SK-N-SH (cell line): ENCODE results near the gene DNAH9.

ENCODE experiments used
- CTCF ChIP-seq: fragments of 200-600 bp; sonication (generic); IDR thresholded peaks from 2 replicates; pipeline ENCODE4 v1.6.1; 2017; ENCODE audit warnings: antibody characterized with exemption, mild to moderate bottlenecking, moderate library complexity
- EP300 ChIP-seq, 2 experiments: IDR thresholded peaks; 2 replicates each; pipeline versions ENCODE4 v1.4.0 to v1.6.1; 2012; ENCODE audit warnings: borderline replicate concordance in 1 of 2, low read depth in 1 of 2, low read length in 1 of 2
- GABPA ChIP-seq: IDR thresholded peaks from 2 replicates; pipeline ENCODE4 v1.4.0; 2012; ENCODE audit warnings: low read depth, mild to moderate bottlenecking
- MAX ChIP-seq: IDR thresholded peaks from 2 replicates; pipeline ENCODE4 v1.4.0; 2012; ENCODE audit warnings: low read depth
- RCOR1 ChIP-seq: fragments of 150-350 bp; IDR thresholded peaks from 2 replicates; pipeline ENCODE4 v1.6.1; 2017; ENCODE audit warnings: antibody characterized with exemption, low read length
- RFX5 ChIP-seq: IDR thresholded peaks from 2 replicates; pipeline ENCODE4 v1.6.1; 2012; ENCODE audit warnings: mild to moderate bottlenecking, improper control_type of control experiment, low read length

DNA sequence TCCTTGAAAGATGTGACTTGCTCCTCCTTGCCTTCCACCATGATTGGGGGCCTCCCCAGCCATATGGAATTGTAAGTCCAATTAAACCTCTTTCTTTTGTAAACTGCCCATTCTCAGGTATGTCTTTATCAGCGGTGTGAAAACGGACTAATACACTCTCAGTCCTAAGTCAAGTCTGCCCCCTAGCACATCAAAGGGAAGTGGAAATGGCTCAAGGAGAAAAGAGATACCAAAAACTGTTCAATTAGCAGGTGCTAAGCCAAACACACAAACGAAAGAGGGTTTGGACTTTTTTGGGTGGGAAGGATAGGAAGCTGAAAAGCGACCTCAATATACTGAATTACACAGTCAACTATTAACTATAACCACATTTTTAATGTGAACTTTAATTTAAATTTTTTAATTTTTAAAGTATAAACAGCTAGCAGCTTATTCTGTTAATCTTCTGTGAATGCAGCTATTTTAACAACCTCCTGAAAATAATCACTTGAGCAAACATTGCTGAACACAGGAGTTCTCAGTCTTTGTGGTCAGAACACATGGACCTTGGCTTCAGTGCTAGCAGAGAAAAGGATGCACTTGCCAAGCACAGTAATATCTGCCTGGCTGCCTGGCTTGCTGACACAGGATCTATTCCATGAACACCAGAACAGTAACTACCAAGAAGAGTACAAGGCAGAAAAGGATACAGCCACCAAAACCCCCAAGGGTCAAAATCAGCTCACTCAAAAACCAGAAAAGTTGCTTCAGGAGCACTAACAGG, 388.1 kb downstream of the DNAH9 start:
- no peak for TF ChIP-seq CTCF
- TF ChIP-seq GABPA = no peak
- no peak for TF ChIP-seq EP300 (IDR thresholded peaks at IDR 0.05; ENCODE audit: borderline replicate concordance in 1 of 2, low read depth in 1 of 2, low read length in 1 of 2)
- no peak for TF ChIP-seq RCOR1
- no peak for TF ChIP-seq MAX
- TF ChIP-seq RFX5 = no peak
